UCSD-AML1 (cell line): ENCODE measurements around the gene GLG1.
"Not testable (repeated sequence)": the region's sequence is repeated elsewhere in the genome, so short reads cannot be mapped to it uniquely, and the experiment has no call there.

Experiments
- DNase-seq: peaks from one replicate; lab custom pipeline; 2025; ENCODE audit not compliant: unreplicated experiment; lab: John Stamatoyannopoulos, UW

GLG1 gene

DNA sequence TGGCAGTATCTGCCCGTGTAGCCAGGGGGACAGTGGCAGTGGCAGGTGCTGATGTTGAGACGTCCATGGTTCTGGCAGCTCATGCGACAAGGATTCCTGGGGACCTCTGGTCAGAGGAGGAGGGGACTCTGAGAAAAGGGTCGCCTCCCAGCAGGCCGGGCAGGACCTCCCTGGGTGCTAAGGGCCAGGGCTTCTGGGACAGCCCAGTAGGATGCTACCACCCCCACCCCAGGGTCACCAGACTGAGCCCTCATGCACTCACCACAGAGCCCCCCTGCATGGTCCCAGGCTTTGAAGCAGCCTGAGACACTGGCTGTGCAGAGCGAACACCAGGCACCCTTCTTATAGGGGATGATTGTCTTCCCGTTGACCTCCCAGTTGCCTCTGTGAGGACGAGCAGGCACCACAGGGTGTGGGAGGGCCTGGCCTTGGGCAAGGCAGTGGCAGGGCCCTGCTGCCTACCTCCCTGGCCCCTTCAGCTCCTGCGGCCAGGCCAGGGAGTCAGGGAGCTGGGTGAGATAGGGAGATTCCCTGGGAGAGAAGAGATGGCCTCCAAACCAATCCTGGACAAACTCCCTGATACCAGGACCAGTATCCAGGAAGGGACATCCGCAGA is 194.0 kb downstream of the GLG1 start:
- not testable (repeated sequence) for DNase-seq

DNA sequence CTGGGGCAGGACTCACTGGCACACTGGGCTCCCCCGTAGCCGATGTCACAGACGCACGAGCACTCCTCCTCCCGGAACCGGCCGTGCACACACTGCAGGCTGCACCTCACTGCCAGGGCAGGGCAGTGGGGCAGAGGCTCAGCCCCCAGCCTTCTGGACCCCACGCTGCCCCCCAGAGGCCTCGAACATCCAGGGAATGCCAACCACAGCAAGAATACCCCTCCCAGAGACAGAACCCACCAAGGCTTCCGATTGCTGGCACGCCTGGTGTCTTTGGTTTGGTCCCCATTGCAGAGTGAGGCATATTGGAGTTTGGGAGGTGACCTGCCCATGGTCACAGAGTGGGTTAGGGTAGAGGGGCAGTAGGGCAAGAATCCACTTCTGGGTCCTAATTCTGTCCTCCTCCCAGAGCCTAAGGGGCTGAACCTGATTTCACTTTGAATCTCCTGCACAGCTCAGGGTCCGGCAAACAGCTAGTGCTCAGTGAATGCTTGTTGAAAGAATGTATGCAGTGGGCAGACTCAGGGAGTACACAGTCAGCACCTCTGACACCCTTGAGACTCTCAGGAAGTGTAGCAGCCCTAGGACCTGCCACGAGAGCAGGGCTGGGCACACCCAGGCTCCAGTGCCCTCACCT is 194.7 kb downstream of the GLG1 start:
- DNase-seq = not testable (repeated sequence)

DNA sequence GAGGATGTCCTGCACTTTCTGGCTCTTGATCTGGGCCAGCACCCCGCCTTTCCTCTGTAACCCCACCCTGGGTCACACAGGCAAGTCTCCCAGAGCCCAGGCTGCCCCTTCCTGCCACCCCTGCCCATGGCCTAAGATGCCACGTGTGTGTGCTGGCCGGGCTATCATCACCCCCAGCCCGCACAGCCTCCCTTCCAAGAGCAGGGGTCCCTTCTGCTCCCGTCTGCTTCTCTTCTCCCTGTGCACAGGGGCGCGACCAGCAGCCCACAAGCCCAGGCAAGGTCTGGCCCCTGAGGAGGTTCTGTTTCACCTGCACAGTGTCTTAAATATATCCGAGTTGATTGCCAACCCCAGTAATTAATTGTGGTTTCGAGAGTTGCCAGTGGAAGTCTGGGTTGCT is 195.9 kb downstream of the GLG1 start:
- not testable (repeated sequence) for DNase-seq

DNA sequence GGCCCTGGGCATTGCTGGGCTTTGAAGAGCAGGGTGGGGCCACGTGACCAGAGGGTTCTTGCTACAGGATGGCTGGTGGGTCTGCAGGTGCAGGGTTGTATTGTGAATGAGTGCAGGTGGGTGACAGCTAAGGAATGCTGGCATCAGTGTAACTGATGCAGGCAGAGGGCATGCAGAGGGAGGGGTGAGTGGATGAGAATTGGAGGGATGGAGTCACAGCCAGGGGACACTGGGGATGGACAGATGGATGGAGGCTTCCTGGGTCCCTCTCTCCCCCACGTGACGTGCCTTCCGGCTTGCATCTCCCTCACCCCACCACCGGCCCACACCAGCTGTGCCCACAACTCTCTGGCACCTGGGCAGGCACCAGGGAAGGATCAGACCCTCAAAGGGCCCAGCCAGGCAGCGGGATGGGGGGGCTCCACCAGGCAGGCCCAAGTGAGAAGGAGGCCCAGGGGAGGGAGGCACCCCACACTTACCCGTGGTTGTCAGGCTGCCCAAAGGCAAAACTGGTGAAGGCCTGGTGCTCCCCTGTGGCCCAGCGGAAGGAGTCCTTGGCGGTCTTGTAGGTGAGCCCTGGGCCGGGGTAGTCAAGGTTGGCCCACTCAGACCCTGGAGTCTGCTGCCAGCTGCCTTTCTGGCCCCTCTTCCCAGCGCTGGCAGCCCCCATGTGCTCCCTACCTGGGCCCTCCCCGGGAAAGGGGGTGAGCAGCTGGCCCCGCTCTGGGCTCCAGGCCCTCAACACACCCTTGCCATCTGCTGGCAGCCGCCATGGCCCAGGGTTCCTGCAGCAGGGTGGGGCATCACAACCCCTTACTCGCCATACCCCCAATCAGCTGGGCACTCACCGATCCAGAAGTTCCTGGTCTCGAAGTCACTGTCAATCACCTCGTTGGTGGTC is 196.6 kb downstream of the GLG1 start:
- not testable (repeated sequence) for DNase-seq

DNA sequence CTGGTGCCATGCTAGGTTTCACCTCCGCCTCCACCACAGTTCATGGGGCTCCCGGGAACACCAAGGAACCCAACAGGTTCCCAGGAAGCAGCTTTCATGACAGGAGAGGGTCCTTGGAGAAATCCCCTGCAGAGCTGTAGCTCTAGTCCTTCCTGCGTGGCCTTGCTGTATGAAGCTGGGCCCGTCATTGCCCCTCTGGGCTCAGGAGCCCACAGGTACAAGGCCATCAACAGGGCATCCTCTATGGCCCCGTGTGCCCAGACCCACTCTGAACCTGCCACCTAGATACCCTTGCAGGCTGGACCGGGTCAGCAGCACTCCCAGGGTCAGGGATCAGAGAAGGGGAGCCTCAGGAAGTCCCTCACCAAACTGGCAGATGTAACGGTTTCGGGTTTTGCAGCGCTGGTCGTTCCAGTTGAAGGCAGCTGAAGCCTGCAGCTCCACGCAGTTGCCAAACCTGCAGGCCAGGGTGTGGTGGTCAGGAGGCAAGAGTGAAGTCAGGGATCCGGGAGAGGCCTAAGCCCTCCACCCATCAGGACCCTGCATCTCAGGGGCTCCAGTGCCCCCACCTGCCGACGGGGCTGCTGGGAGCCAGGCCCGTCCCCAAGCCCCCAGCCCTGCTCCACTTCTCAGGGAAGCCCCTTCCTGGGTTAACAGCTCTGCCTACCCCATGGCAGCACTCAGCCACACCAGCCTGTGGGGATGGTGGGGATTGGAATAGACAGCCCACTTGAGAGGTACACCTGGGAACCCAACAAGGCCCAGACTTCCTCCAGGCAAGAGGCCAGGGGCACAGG is 197.5 kb downstream of the GLG1 start:
- not testable (repeated sequence) for DNase-seq

DNA sequence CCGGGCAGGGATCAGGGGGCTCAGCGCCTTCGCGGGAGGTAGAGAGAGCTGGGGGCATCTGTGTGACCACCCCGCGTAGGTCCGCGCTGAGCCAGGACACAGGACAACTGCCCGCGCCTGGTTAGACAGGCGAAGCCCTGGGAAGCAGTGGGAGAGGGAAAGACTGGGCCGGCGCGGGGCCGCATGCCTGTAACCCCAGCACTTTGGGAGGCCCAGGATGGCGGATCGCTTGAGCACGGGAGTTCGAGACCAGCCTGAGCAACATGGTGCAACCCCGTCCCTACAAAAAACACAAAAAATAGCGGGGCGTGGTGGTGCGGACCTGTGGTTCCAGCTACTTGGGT is 199.6 kb downstream of the GLG1 start:
- not testable (repeated sequence) for DNase-seq

DNA sequence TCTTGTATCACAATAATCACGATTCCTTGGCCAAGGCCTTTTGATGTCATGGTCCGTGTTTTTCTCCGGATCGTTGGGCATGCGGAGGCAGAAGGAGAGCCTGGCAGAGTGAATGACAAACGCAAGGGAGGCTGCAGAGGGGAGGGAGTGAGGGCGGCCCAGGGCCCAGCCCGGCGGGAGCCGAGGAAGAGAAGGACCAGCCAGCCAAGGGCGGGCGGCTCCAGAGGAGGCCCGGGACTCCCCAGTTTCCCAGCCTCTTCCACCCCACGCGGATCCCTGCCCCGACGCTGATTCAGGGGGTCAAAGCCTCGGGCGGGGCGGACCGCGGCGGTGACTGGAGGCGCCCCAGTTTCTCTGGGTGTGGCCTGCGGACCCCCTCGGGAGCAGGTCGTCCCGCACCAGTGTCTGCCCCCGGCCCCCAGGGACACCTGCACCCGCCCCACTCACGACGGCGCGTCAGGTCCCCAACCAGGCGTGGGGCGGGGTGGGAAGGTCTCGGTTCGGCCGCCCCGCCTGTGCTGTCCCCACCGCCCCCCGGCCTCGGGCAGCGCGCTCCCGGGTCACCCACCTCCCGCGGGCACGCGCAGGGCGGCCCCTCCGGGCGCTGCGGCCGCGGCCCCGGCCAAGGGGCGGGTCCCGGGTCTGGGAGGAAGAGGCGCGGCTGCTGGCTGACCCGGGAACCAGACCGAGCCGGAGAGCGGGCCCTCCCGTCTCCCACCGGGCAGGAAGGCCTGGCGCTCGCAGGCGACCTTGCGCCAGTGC is 200.1 kb downstream of the GLG1 start:
- not testable (repeated sequence) for DNase-seq

DNA sequence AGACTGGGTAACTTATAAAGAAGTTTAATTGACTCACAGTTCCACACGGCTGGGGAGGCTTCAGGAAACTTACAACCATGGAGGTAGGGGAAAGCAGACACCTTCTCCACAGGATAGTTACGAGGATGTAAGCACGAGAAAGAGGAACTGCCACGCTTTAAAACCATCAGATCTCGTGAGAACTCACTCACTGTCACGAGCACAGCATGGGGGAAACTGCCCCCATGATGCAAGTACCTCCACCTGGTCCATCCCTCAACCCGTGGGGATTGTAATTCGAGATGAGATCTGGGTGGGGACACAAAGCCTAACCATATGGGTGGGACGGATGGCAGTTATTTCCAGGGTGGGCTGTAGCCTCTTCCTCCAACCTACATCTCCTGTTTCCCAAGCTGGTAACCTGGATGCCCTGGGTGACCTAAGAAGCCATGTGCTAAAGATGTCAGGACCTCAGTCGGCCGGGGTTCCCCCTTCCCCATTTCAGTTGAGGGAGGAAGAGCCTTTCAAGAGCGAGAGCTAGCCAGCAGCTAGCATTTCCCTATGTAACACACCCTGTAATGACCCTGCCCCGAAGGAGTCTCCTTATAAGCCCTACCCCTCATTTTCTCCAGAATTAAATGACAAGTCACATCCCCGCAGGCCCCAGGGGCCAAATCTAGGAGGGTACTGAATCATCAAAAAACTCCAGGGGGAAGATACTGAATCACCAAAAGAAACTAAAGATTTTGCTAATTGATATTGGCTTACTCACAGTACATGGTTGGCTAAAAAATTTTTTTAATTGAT is 202.6 kb downstream of the GLG1 start:
- DNase-seq = not testable (repeated sequence)

DNA sequence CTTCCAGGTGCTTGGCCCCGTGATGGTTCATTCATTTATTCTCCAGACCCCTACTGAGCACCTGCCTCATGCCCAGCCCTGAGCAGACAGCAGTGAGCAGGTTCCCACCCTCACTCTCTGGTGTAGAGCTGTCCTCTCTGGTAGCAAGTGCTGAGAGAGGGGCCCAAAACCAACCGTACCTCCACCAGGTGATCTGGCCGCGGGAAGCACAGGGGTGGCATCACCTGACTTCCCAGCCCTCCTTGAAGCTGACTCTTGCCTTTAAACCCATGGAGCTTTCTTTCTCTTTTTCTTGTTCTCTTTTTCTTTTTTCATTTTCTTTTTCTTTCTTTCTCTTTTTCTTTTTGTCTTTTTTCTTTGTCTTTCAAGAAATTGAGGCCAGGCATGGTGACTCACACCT is 206.7 kb downstream of the GLG1 start:
- not testable (repeated sequence) for DNase-seq

DNA sequence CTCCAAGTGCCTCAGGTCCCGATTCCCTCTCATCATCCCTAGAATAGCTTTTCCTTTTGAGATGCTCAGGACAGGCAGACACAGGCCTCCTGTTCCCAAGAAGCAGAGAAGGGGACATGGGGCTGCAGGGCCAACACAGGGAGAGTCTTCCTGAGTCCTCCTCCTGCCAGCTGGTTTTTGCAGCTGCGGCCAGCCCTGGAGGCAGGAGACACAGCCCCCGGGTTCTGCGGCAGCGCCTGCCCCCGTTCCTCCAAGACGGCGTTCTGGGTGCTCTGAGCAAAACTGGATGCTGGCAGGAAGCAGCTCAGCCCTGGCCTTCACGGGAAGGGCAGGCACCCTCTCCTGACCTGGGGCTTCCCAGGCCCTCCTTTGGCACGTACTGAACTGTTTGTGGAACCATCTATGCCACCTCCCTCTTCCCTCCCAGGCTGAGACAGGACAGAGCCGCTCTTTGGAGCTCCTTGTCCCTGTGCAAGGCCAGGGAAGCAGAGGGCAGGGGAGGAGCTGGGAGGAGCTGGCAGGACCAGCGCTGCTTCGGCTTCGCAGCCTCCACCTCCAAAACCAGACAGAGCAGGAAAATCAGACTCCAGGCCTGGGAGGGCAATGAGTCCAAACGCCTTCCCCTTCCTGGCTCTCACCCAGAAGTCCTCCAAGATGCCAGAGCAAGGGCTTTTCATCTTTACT is 208.6 kb downstream of the GLG1 start:
- not testable (repeated sequence) for DNase-seq
